ENCODE measurements around the gene PAX5.

The PAX5 gene

DNA sequence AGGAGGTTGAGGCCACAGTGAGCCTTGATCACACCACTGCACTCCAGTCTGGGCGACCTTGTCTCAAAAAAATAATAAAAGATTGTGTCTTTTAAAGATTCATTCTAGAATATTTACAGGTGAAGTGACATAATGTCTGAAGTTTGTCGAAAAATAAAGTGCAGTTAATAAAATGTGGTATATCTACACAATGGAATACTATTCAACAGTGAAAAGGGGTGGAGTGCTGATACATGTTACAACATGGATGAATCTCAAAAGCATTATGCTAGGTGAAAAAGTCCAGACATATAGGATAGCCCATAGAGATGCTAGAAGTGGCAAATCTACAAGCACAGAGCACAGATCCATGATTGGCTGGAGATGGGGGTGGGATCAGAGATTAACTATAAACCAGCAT lies 101.9 kb downstream of the PAX5 start:
- DNase-seq (ENCODE audit: low spot score), result no peak

DNA sequence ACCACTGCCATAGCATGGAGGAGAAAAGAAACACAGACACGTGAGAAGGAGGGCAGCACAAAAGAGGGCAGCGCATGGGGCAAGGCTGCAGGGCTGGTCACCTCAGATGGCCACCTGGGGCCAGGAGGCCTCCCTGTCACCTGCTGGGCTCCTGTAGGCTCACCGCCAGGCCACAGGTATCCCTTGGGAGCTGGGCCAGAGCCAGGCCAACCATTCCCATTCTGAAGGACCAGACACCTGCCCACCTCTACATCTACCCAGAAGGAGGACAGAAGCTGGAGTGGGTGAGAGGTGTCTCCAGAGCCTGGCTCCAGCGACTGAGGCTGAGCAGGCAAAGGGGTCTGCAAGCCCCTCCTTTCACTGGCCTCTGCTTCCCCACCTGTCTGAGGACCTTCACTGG lies 103.1 kb downstream of the PAX5 start:
- DNase-seq (ENCODE audit: low spot score), result no peak

DNA sequence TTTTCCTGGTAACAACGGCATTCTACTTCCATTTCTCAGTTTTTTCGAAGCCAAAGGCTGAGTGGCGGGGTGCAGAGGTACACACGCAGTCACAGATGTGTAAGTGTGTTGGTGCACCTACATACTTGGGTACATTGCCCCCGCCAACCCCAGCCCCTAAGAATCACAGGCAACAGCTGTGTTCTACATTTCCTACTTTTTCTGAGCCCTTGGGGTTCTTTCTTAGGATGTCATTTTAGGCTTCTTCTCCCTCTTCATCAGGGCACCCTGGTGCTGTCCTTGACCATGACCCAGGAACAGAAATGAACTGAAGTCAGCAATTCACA lies 104.8 kb downstream of the PAX5 start:
- no peak for DNase-seq (ENCODE audit: low spot score)

DNA sequence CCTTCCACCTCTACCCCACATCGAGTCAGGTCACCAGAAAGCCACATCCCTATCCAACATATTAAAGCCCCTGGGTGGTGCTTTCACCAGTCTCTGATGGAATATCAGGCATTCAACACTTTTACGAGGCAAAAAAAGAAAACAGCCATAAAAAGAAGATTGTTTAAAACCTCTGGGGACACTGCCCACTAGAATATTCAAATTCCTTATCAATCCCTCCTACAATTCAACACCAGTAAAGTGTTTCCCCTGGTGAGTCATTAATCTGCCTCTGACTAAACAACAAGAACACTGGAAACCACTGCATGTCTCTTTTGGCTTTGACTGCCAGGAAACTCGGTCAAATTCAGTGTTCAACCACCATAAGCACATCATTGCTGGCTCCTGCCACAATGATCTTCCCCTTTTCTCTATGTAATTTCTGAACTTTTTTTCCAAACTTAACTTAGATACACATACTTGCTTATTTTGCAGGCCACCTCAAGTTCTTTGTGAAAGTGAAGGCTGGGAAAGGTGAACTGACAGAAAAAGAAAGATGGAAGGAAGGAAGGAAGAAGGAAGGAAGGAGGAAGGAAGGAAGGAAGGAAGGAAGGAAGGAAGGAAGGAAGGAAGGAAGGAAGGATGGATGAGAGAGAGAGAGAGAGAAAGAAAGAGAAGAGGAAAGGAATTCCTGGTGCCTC lies 105.3 kb downstream of the PAX5 start:
- DNase-seq (ENCODE audit: low spot score), result no peak

DNA sequence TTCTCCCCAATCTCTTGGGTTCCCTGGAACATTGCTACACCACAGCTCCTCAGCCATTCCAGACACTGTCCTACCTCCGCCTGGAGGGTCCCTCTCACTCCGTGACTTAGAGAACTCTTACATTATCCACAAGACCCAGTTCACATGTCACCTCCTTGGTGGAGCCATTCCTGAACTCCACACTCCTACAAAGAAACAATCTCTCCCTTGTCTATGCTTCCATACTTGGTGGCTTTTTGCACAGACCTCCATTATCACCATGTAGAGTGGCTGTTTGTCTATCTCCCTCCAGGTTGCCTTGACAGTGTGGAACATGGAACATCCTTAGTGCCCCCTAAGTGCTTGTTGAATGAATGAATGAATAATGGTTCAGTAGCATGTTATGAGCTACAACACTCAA lies 105.9 kb downstream of the PAX5 start:
- no peak for DNase-seq (ENCODE audit: low spot score)

DNA sequence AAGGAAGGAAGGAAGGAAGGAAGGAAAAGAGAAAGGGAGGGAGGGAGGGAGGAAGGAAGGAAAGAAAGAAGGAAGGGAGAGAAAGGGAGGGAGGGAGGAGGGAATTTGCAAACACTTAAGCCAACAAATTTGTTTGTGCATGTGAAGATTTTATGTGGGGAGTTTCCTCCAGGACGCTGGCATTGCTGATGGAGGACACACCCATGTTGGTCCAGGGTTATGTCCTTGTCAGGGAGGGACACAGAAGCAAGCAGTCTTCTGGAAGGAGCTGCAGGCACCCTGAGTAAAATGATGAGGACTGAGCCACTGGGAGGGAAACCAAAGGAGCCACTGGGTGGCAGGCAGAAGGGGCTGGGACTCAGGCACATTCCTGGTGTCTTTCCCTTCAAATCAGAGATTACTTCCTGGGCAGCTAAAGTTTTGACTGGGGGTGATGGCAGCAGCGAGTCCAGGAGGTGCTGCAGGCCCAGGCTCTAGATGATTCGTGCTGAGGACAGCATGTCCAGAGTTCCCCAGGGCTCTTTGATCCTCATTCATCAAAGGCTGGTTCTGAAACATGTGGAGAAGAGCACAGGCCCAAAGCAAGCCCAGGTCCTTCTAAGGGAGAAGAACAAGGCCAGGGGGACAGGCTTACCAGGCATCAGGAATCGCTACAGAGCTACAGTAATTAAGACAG lies 109.2 kb downstream of the PAX5 start:
- no peak for DNase-seq (ENCODE audit: low spot score)

DNA sequence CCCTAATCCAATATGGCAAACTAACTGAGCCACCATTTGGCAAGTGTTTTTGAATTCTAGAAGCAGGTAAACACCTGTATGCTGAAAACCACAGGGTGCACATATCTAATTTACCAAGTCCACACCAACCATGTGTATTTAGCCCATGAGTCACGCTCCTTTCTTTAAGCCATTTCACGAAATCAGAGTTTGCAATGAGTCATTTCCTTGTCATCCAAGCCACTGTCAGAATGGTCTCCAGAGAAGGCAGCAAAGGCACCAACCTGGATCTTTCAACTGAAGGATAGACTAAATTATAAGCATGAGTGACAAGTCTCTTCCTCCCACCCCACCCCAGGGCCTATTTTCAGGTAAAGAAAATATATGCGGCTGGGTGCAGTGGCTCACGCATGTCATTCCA lies 110.0 kb downstream of the PAX5 start:
- no peak for DNase-seq (ENCODE audit: low spot score)

DNA sequence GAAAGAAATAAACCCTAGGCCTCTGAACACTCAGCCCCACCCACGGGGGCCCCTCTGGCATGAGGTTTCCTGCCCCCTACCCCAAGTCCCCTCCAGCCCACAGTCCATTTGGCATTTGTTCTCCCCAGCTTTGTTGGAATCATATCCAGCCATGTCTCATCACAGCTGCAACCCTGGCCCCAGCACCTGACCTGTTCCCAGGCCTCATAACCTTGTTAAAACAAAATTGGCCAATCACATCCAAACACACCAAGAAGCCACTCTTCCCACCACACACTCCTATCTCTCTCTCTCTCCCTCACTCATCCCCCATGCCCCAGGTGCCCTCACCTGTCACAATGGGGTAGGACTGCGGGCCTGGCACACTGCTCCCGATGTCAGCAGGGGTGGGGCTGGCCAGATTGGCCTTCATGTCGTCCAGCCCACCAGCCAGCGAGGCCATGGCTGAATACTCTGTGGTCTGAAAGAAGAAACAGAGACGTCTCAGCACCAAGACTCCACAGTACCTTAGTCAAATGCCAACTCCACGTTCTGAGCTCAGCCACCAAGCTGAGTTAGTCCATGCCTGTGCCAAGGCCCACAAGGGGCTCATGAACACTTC lies 110.9 kb downstream of the PAX5 start:
- no peak for DNase-seq (ENCODE audit: low spot score)

DNA sequence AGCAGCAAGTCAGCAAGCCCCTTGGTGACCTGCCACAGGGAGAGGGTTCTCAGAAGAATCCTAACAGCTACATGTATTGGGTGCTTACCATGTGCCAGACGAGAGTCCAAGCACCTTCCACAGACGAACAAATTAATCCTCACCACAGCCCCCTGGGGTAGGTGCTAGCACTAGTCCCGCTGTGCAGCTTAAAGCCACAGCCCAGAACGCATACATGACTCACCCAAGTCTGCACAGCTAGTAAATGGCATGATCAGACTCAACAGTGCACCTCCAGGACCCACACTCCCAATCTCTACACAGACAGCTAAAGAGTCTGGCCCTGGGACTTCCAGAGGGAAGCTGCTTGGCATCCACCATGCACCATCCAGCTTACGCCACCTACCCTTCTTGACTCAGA lies 111.5 kb downstream of the PAX5 start:
- DNase-seq (ENCODE audit: low spot score), result no peak

DNA sequence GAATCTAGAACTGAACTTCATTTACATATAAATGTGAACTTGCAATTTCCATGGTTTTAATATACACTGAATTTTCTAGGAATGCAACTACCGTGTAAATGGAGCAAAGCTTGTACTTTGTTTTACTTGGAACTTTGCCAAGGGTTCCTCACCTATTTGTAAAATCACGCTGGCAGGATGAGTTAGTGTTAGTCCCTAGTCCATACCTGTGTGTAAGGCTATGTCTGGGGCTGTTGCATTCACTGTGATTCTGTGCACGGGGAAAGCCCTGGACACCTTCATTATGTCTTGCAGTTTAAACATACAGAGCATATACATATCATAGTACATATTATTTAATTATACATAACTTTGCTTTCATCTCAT lies 119.9 kb downstream of the PAX5 start:
- no peak for DNase-seq (ENCODE audit: low spot score)

DNA sequence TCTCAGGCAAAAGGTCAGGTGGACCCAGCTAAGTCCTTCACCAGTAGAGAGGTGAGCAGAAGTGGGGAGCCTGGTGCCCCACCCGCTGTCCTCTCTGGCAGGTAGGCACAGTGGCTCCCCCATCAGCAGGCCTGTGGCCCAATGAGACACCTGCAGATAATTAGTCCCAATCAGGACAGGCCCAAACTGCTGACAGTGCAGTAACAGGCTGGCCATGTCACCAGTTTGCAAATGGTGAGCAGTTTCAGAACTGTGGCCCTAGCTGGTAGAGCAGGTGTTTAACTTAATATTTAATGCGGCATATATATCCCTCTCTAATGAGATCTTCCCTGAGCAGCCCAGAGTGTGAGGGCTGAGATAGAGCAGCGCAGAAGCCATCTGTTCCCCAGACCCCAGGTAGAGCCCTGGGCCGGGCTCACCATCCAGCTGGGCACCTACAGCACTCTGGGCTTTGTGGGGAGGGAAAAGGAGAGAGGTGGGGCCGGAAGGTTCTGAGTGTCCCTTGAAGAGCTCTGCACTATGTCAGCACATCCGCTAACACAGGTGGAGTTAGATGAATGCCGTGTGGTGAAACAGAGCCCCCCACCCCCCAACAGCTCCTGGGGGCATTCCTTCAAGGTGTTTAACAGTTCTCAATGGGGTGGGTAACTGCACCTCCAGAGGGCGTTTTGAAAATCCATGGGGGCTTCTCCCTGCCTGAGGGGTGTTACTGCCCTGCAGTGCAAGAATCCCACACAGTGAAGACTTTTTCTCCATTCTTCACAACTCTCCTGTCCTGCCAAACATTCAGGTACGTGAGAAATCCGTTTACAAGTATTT lies 120.5 kb downstream of the PAX5 start:
- DNase-seq (ENCODE audit: low spot score), result no peak

DNA sequence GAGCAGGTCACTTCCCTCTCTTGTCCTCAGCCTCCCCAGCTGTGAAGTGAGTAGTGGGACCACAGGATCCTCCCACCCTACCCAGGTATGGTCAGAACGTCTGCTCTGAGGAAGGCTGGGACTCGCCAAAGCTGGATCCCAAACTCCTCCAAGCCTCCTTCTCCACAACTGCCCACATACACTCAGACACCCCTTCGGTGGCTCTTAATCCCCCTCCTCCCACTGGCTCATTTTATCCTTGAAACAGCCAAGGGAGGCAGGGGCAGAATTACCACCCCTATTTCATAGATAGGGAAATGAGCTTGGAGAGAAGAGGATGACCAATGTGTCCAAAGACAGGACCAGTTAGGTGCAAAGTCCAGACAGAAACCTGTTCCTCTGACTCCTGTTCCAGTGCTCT lies 121.4 kb downstream of the PAX5 start:
- no peak for DNase-seq (ENCODE audit: low spot score)

DNA sequence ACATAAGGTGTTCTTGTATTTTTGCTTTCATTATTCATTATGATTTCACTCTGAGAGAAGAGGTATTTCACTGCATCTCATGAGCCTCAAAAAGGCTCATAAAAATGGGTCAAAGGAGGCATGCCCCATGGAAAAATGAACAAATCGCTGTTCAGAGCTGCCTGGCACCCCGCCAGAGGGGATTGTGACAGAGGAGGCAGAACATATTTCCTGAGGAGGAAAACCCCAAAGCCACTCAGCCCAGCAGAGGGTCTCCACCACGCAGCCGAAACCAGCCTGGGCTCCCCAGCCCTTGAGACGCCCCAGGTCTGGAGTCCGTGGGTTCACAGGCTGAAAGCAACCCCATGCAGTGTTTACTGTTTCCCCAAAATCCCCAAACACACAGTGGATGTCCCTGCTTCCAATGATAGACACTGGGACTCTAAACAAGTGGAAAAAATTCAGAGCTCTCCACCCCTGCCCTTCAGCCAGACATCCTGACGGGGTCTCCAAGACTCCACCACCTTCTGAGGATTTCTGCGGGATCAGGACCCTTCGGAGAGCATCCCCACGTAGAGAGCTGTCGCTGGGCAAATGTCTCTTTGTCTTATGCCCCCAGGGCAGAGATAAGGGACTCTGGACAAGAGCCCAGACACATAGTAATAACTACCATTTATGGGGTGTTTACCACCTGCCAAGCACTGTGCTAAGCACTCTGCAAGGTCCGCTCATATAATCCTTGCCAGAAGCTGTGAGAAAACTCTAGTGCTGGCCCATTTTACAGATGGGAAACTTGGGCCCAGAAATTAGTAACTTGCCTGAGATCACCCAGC lies 122.3 kb downstream of the PAX5 start:
- DNase-seq (ENCODE audit: low spot score), result no peak

DNA sequence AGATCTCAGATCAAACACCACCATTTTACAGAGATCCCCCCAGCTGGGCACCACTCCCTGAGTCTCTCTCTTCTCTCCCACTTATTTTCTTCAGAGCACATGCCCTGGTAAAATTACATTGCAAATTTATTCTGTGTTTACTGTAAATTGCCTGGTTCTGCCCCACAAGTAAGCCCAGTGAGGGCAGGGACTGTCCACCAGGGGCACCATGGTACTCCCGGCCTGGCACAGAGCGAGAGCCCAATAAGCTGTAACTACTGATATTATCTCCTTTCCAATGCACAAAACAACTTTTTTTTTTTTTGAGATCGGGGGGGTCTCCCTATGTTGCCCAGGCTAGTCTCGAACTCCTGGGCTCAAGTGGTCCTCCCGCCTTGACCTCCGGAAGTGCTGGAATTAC lies 123.0 kb downstream of the PAX5 start:
- no peak for DNase-seq (ENCODE audit: low spot score)

DNA sequence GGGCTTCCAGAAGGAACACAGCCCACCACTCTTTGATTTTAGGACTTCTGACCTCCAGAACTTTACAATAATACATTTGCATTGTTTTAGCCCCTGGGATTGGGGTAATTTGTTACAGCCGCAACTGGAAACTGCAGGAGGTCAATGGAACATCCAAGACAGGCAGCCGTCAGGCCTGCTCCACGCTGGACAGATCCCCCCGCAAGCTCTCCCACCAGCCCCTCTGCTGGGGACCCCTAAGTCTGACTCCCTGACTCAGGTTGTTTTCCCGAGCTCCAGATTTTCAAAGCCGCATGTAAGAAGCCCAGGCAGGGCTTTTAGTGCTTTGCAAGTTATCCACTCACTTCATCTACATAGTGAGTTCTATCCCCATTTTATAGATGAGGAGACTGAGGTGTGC lies 127.6 kb downstream of the PAX5 start:
- no peak for DNase-seq (ENCODE audit: low spot score)

DNA sequence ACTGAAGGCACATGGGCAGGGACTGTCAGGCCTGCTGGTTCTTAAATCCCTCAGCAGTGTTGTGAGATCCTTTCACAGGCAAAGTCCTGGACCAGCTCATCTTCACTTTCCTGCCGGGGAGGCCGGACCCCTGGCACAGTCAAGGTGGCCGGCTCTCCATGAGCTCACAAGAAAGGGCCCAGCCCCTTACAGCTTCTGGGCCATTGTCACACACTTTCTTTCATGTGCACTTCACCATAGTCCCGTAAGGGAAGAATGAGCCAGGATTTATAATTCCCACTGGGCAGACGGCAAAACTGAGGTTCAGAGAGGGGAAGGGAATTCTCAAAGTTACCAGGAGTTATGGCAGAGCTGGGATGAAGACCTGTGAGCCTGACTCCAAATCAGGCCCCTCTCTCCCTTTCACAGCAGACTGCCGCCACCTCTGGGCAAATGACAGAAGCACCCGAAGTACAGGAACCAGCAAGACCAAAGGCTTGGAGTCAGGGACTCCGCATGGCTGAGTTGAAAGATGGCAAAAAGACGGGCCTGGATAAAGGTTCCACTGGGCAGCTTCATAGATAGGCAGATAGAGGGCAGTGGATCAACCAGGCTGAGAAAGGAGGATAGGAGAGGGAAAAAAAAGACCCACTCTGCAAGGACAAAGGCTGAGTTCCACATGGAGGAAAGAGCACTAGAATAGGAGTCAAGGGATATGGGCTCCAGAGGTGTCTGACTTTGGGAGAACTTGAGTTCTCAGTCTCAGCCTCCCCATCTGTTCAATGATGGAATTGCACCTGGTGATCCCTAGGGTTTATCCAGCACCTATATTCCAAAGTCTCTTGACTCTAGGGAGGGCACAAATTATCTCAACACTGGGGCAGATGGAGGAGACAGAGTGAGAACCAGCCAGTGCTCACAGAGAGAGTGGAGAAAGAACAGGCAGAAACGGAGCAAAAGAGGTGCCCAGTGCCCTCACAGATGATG lies 128.7 kb downstream of the PAX5 start:
- DNase-seq (ENCODE audit: low spot score), result no peak

DNA sequence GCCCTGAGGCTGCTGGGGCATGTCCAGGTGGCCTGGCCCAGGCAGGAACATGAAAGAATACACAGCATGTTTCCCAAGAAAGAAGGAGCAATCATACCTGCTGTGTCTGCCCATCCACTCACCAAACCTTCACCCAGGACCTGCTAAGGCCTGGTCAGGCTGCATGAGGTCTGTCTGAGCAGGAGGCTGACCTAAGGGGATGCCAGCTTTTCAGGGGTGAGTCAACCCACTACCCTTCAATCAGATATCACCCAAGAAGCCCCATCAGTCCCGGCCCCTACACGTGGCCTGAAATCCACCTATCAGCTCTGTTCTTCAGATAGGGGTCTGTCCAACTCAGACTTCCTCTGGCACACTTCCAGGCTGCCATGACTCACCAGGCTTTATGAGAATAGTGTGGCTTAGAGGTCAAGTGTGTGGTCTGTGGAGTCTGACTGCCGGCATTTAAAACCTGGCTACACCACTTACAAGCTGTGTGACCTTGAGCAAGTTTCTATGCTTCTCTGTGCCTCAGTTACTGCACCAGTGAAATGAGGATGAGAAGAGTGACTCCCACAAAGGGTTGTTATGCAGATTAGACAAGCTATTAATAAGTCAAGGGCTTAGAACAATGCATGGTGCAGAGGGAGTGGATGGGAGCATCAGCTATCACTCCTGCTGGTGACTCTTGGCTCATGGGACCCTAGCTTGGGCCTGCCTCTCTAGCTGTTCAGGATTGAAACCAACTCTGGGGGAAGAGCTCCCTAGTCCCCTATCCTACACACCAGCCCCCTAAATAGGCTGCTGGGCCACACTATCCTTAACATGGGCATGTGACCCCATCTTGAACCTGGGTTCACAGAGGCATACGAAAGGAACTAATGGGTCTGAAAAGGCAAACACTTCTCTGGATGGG lies 130.3 kb downstream of the PAX5 start:
- no peak for DNase-seq (ENCODE audit: low spot score)

DNA sequence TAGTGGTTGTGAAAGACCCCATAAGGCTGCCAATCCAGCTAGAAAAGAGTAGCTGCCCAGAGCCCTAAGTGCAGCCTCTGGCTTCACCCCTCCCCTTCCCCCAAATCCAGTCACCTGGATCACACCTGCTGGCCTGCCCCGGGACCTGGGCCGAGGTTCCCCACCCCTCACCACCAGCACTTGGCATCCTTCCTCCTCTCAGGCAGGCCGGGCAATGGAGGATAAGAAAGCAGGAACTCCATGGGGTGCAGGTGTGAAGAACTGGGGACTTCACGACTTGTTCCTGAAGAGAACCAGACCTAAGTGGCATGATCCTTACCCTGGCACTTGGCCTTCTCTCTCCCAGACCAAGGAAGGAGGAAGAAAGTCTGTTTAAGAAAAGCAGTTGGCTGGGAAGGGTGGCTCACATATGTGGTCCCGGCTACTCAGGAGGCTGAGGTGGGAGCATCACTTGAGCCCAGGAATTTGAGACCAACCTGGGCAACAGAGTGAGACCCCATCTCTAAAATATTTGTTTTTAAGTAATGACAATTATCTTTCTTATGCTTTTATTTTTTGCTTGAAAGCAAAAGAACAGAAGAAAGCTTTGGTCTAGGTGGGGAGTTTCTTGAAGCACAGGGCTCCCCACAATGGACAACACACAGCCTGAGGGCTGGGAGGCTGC lies 131.1 kb downstream of the PAX5 start:
- DNase-seq (ENCODE audit: low spot score), result no peak

DNA sequence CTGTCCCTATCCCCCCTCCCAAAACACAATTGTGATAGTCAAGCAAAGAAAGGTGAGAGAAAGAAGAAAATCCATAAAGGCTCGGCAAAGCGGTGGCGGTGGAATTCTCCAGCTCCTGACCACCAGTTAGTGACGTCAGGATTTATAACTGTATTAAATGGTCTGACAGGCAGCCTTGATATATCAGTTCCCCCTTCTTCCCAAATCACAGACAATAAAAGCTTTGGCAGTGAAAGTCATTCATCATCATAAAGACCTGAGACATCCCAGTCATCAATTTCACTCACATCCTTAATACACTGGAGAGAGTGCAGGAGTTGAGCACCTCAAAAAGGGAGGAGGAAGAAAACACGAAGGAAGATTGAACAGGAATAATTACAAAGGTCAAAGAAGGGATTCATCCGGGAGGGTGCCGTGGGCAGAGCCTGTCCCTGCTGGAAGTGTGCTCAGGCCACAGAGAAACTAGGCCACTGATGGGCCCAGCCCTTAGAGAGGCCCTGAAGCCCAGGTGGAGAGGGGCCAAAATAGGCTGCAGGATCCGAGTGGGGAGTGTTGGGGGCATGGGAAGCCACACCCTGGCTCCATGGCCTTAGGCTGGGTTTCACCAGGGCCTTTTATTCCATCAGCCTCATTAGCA lies 131.9 kb downstream of the PAX5 start:
- DNase-seq (ENCODE audit: low spot score), result no peak
